ENCODE results near the gene CHST15.

- no peak for TF ChIP-seq SMC3 (IDR thresholded peaks at IDR 0.05; ENCODE audit: low read depth, low read length)
- TF ChIP-seq POLR2A (IDR thresholded peaks at IDR 0.05; ENCODE audit: low read depth, low read length): no peak
- TF ChIP-seq RFX5 (IDR thresholded peaks at IDR 0.05; ENCODE audit: low read depth, low read length): no peak
- no peak for TF ChIP-seq CTCF (conservative IDR thresholded peaks at IDR 0.05; ENCODE audit: low read depth, low read length)
- no peak for TF ChIP-seq USF2 (IDR thresholded peaks at IDR 0.05; ENCODE audit: low read depth, low read length)
- TF ChIP-seq MXI1 (IDR thresholded peaks at IDR 0.05; ENCODE audit: borderline replicate concordance, low read depth, low read length): no peak
- TF ChIP-seq BHLHE40 (IDR thresholded peaks at IDR 0.05; ENCODE audit: low read depth, low read length): no peak
- TF ChIP-seq MAFK (IDR thresholded peaks at IDR 0.05; ENCODE audit: low read depth, low read length): no peak
Observed at GRCh38 chr10:123986736-123987135, 106.7 kb downstream of the CHST15 start.

Measured in IMR-90 (cell line).